GM19328 (cell line): Measurements from ENCODE around the gene ANLN.
"Not testable (repeated sequence)": the region's sequence is repeated elsewhere in the genome, so short reads cannot be mapped to it uniquely, and the experiment has no call there.

Source experiments
- ATAC-seq: cut with Tn5 transposase; IDR thresholded peaks from one replicate; pipeline ENCODE4 v1.9.1; 2021; ENCODE audit warnings: mild to moderate bottlenecking, moderate library complexity; ENCODE audit not compliant: unreplicated experiment

ANLN gene

DNA sequence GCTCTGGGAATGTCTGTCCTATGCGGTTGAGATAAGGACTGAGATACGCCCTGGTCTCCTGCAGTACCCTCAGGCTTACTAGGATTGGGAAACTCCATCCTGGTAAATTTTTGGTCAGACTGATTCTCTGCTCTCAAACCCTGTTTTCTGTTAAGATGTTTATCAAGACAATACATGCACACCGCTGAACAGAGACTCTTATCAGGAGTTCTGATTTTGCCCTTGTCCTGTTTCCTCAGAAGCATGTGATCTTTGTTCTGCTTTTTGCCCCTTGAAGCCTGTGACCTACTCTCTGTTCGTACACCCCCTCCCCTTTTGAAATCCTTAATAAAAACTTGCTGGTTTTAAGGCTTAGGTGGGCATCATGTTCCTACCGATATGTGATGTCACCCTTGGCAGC, 76.3 kb downstream of the ANLN start:
- not testable (repeated sequence) for ATAC-seq

DNA sequence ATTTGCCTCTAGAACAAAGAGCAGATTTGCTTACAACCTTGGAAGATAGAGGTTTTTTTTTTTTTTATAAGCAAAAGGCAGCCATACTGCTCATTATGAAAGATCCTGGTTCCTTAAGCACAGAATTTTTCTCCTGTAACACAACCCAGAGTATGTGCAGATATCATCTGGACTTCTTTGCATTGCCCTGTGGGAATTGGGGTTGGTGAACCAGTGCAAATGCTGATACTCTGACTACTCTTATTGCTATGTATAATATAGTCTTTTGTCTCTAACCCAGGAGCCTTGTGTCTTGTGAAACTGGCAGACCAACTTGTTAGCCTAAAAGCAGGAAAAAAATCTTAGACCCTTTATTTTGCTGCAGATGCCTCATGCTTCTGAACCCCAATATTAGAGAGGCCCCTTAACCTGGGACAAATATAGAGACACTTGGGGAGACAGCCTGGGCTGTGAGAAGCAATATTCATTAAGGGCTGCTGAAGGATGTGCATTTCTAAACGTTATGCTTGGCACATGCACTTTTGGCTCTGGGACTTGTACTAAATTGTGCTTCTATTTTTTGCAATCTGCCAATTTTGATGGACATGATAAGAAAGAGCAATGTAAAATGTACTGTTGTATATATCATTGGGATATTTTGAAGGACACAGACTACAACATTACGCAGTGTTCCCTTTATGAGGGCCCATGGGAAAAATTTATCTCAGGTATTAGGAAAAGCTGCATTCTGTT, 78.9 kb downstream of the ANLN start:
- ATAC-seq, result no peak

DNA sequence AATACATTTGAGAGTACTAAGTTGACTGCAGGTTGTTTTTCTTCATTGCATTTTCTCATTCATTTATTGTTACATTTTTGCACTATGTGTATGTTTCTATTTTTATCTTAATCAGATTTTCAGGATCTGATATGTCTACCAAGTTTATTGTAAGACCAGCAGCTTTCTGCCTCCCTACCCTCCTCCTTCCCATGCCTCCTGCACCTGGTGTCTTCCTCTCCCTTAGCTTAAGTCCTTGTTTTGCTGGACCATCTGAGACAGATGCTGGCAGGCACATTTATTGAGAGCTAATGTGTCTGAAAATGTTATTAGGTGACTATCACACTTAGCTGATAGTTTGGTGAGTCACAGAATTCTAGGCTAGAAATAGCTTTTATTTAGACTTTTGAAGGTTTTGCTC, 79.6 kb downstream of the ANLN start:
- no peak for ATAC-seq

DNA sequence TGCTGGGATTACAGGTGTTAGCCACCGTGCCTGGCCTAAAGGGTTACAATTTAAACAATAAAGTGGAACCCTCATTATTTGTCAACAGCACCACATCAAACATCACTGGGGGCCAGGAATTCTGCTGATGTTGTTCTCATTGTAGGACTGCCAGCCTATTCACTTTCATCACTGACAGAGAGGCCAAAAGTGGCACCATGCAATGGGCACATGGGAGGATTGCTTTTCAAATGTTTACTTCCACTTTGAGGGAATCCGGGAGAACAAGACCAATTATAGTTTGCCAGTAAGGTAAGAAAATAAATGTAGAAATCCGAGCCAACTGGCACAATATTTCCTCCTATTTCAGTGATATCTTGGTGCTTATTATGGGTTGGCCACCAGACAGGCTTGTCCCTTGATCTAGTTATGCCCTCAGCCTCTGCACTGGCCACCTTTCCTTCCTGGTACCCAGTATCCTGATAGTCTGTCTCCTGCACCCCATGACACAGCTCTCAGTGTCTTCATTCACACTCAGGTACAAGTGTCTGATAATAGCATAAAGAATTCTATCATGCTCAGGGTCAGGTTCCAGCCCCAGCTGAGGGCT, 82.6 kb downstream of the ANLN start:
- ATAC-seq, result no peak

DNA sequence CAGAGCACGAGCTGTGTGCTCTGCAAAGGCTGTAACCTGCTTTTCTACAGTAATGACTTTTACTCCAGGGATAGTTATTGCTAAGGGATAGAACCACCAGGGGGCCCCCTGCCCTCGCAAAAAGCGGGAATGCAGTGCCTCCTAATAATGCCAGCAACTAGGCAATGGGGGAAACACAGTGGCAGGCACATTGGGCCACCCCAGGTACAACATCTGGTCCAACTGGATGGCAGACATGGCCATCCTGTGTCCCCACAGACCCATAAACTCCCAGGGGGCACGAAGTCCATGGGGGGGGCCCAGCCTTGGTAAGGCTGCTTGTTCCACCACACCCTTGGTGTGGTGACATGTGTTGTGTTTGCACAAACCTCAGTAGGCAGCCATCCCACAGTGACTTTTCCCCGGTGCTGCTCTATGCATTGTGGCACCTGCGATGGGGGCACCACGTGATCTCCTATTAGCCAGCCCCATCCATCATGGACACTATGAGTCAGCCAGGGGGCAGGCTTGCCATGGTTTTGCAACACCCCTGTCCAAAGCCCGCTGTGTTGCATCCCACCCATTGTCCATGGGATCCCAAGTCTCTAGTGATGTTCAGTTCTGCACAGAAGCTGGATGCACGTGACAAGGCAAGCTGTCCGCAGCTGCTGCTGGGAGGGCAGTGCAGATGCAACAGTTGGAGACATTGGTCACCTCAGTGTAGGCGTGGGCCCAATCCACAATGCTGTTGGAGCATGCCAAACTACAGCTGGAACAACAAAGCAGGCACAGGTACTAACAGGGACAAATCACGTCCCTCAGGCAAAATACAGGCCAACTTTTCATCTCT, 84.0 kb downstream of the ANLN start:
- no peak for ATAC-seq

DNA sequence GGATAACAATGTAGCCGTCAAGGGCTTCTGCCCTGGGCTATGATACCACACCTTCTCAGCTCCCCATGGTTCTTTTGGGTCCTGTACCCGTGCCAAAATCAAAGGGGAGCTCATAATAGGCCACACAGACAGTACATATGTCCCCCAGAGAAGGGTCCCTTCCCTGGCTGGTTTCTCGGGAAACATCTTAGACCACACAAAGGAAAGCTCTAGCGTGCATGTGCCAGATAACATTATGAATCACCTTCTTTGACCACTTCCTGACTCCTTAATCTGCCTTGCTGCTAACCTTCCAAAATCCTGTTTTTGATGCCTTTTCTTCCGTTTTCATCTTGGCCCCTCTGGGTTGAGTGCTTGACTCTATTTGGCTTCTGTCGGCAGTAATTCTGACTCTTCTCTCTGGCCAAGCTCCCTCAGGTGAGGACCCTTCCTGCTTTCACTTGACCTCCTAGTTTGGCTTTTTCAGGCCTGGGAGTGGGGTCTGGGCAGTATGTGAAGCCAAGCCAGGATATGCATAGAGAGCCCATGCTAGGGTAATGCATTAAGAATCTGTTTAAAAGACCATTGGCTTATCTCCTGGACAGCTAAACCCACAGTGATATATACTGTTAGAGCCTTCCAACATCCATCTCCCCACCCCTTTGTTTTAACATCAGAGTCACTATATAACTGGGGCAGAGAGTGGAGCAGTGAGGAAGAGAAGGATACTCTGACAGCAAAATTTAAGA, 84.8 kb downstream of the ANLN start:
- no peak for ATAC-seq

DNA sequence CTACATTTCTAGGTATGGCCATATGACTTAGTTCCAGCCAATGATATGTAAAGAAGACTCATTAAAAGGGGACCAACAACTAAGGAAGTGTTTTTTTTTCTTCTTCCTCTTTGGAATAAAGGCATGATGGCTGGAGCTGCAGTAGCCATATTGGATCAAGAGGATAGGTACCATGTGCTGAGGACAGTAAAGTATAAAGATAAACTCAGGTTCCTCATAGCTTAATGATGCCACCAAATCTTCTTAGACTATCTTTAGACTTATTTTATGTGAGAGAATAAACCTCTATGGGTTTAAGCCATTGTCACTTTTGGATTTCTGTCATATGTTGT, 85.3 kb downstream of the ANLN start:
- ATAC-seq, result no peak

DNA sequence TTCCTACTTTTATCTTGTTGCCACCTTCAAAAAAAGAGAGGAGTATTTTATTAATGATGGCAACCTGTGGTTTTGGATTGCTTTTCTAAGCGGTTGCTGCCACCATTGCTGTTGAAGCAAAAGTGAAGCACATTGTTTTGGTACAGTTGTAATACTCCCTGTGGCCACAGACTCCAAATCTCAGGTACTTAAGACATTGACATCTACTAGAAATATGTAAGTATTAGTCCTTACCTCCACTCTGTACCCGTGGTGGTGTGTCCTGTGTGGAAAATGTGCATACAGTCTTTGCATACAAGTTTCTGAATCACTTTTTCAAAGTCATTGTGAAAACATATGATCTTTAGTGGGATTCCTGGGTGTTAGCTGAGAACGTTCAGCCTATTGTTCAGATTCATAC, 85.7 kb downstream of the ANLN start:
- ATAC-seq, result no peak

DNA sequence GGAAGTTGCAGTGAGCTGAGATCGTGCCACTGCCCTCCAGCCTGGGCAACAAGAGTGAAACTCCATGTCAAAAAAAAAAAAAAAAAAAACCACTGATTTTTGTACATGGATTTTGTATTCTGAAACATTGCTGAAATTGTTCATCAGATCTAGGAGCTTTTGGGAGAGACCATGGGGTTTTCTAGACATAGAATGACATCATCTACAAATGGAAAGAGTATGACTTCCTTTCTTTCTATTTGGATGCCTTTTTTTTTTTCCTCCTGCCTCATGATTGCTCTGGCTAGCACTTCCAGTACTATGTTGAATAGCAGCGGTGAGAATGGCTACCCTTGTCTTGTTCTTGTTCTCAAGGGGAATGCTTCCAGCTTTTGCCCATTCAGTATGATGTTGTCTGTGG, 89.1 kb downstream of the ANLN start:
- no peak for ATAC-seq

DNA sequence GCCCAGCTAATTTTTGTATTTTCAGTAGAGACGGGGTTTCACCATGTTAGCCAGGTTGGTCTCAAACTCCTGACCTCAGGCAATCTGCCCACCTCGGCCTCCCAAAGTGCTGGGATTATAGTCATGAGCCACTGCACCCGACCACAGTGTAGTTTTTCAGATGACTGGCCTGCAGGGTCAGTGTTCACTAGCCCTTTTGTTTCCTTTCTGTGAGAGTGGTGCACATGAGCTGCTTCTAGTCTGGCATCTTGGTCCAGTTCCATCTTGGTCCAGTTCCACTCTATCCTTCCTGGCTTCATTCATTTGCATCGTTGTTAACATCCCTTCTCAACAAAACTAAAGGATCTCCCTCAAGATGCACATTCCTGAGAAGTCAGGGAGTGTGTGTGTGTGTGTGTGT, 94.2 kb downstream of the ANLN start:
- ATAC-seq, result not testable (repeated sequence)

DNA sequence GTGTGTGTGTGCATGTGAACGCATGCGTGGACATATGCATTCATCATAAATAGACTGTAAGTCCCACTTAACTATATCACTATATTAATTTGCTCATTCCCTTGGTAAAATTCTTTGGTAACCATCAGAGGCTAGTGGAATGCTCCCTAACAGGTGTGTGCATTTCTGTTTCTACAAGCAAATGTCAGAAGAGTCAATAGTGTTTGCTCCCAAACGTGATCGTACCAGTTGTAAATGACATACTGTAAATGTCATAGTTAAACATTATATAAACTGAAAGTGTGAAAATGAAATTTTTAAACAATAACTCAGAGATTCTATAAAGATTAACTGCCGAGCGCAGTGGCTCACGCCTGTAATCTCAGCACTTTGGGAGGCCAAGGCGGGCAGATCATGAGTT, 94.6 kb downstream of the ANLN start:
- ATAC-seq, result no peak

DNA sequence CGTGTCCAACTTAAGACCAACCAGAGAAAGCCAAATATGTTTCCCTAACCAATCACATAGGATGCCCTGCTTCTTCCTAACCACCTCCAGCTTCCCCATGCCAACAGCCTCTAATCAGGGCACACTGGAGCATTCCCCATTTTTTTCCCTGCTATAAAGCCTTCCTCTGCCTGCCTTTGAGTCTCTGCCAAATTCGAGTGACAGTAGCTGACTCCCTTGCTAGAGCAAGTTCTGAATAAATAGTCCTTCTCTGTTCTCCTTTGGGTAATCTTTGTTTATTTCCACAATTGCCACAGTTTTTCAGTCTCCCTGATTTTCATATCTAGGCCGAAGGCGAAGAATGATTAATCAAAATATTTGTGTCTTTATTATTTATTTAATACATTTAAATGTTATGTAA, 96.7 kb downstream of the ANLN start:
- no peak for ATAC-seq

DNA sequence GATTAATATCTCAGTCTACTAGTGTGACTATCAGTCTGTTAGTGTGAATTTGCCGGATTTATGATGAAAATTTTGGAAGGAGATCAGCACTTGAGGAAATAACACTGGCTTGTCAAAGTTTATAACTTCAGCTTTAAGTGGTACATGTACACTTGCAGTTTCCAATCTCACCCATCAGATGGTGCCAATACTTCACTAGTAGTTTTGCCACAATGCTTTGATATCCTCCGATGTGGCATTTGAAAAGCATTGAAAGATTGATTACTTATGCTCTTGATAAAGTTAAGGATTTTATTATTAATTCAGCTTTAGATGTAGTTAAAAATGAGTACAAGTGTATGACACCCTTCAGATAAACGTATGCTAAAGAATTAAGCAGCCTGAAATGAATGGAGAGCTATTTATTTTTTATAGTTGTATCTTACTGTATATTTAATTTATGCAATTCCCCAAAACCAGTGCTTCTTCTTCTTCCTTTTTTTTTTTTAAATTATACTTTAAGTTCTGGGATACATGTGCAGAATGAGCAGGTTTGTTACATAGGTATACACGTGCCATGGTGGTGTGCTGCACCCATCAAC, 98.2 kb downstream of the ANLN start:
- ATAC-seq, result no peak

DNA sequence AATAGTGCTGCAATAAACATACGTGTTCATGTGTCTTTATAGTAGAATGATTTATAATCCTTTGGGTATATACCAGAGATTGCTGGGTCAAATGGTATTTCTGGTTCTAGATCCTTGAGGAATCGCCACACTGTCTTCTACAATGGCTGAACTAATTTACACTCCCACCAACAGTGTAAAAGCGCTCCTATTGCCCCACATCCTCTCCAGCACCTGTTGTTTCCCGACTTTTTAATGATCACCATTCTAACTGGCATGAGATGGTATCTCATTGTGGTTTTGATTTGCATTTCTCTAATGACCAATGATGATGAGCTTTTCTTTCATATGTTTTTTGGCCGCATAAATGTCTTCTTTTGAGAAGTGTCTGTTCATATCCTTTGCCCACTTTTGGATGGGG, 99.0 kb downstream of the ANLN start:
- ATAC-seq, result not testable (repeated sequence)

DNA sequence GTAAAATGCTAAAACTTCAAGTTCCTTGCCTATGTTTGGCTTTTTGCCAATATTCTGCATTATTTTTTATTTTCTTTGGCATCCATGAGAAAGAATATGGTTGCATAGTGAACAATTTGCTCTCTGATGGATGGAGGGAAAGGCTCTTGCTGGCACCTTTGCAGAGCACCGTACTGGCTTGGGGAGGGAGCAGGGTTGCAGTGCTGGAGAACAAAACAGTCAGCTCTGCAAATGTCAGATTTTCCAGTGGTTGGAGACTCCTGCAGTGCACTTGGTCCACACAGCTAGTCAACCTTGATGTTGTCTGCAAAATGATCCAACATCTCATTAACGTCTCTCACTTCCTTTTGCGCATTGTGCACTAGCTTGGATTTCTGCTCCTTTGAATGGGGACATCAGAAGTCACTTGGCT, 100.8 kb downstream of the ANLN start:
- no peak for ATAC-seq

DNA sequence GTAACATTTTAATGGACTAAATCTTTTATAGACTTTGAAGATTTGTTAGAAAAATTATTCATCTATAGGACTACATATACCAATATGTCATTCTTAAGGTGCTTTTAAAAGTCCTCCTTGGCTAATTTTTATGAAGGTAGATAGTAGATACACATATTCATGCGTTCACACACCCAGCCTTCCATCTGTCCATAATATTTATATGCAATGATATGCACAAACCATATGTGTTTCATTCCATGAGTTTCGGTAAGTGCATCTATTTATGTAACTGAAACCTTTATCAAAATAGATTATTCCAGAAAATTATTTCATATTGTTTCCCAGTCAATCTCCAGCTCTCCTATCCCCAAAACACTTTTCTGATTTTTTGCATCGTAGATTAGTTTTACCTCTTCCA, 101.7 kb downstream of the ANLN start:
- no peak for ATAC-seq

DNA sequence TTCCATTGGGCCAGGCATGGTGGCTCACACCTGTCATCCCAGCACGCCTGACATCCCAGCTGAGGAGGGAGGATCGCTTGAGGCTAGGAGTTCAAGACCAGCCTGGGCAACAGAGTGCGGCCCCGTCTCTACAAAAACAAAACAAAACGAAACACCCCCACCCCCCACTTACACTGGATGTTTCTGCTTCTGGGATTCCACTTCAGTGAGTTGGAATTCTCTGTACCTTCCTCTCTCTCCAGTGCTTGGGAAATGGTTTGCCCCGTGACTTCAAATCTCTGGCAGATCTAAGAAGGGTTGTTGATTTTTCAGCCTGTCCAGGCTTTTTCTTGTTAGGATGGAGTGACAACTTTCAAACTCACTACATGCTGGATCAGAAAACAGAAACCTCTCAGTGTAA, 106.9 kb downstream of the ANLN start:
- no peak for ATAC-seq

DNA sequence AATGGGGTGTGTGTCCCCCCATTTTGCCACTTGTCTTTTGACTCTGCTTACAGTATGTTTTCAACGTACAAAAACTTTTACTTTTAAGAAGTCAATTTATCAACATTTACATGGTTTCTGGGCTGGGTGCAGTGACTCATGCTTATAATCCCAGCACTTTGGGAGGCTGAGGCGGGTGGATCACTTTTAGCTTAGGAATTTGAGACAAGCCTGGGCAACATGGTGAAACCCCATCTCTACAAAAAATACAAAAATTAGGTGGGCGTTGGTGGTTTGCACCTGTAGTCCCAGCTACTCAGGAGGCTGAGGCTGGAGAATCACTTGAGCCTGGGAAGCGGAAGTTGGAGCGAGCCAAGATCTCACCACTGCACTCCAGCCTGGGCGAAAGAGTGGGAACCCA, 107.5 kb downstream of the ANLN start:
- ATAC-seq, result not testable (repeated sequence)

DNA sequence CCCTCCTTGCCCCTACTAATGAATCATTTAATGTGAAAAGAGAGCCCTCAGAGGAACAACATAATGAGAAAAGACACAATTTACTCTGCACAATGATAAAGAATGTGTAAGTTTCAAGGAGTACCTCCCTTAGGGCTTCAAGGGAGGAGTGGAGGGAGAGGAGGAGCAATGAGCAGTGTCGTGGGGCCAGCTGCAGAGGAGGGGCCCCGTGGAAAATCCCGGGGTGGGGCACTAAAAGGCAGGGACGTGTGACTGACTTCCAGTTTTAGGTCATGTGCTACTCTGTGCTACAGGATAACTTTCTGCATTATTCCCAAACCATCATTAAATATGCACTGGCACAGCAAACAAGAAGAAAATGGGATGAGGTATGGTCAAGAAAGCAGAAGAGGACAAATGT, 108.1 kb downstream of the ANLN start:
- no peak for ATAC-seq
